A673 (cell line): ENCODE measurements around the gene RIPOR3.

Experiments
- CTCF ChIP-seq: fragments of 300-800, 200-600 bp; sonication (generic); conservative IDR thresholded peaks from 2 replicates; pipeline ENCODE4 v1.5.1; 2017; ENCODE audit warnings: low read depth, mild to moderate bottlenecking, antibody characterized with exemption, low read length, moderate library complexity, mixed read lengths
- EZH2 ChIP-seq: fragments of 200-600 bp; sonication (generic); IDR thresholded peaks from 2 replicates; pipeline ENCODE4 v1.6.1; 2017; ENCODE audit warnings: borderline replicate concordance, low read depth, mild to moderate bottlenecking, mixed read lengths, antibody characterized with exemption, low read length; ENCODE audit not compliant: poor library complexity, severe bottlenecking

- TF ChIP-seq CTCF (no peak), EZH2 (no peak)
These were observed 95.2 kb downstream of the RIPOR3 start for GRCh38 chr20:50595988-50596693.
